Activated CD4-positive, alpha-beta T cell treated with anti-CD3 and anti-CD28 coated beads, Interleukin-2, Interleukin-4, amounts not matched to agents 100 ng/mL and 50 ng/mL, durations not matched to agents 16 hours and 8 hours (primary cell): Measurements from ENCODE around the gene SAMD8.
A peak's percentile ranks its signal among the peaks of the same experiment; 100 is the strongest.

Source experiments
- DNase-seq: peaks from one replicate; pipeline ENCODE4 v3.0.0-alpha.2; 2020; ENCODE audit warnings: low spot score

The SAMD8 gene

DNA sequence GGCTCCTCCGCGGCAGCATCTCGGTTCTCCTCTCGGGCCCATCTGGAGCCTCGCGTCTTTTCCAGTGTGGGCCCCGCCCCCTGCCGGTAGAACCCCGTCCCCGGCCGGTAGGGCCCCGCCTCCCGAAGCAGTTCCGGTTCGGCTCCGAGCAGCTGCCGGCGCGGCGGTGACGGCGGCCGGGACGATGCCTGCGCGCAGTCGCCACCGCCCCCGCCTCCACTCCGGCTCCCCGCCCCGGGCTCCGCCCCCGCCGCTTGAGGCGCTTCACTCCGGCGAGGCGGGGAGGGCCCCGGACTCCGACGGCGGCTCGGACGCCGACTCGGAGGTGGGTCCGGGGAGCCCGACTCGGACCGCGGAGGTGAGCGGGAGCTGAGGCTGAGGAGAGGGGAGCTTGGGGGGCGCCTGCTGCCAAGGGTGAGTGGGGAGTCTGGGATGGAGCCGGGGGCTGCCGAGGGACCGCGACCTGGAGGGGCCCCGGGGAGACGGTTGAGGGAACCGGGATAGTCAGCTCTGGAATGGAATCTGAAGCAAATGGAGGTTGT lies at the start of gene SAMD8:
Gene SAMD8 (plus strand): TSS at position 292 of the 542 bp plus-strand sequence. CDS start 38,873 bp downstream, outside the sequence.
- DNase-seq, result peak; percentile 97

DNA sequence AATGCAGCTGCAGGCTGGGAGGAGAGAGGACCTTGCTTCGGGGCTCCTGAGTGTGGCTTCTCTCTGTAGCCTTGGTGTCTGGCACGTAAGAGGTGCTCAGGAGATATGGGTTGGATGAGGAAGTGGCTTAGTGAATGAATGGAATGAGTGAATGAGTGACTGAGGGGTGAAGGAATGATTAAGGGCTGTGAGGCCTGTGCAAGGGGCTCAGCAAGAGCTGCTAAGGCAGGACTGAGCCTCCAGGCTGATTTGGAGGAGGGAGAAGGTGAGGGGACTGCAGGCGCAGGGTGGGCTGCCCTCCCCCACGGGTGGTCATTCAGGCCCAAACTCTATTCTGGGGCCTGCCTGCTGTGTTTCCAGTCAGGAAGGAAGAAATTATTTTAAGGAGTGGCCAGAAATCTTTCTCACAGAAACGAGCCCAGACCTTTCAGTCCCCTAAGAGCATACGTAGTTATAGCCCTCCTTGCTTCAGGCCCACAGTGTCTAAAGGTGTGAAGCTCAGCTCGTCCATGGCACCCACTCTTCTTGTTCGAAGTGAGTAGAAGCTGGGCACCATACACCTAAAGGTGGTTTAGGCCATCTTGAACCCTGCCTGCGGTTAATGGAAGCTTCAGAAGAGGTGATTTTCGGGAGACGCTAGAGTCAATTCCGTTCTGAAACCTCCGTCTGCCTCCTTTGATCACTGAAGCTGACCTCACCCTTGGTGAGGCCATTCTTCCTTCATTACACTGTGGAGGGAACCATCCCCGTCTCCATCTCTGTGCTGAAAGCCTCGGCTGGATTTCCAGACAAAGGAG lies 49.5 kb upstream of the SAMD8 start:
- no peak for DNase-seq

- DNase-seq, result no peak
Observed at GRCh38 chr10:75062506-75063299, 48.8 kb upstream of the SAMD8 start.

DNA sequence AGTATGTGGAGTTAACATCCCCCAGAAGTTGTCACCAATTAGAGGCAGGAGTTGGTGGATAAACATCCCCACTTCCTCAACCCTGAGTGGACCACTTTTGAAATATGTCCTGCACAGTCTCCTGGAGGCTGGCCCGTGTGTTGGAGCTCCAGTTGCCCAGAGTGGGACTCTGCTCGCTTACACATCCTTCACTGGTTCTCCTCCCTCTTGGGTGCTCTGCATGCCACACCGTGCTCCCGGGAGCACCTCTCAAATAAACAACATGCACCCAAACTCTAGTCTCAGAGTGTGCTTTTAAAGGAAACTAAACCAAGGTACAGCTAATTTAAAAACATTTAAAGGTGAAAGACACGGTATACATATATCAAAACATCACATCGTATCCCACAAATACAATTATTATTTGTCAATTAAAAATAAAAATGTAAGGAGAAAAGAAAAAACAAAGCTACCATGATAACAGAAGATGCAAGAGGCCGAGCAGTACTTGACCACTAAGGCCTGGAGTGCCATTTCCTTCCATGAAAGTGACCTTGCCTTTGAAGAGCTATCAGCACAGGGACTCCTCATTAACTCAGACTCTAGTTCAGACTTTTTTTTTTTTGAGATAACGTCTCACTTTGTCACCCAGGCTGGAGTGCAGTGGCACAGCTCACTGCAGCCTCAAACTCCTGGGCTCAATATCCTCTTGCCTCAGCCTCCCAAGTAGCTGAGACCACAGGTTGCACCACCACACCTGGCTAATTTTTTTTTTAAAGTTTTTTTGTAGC lies 47.8 kb upstream of the SAMD8 start:
- DNase-seq, result no peak

DNA sequence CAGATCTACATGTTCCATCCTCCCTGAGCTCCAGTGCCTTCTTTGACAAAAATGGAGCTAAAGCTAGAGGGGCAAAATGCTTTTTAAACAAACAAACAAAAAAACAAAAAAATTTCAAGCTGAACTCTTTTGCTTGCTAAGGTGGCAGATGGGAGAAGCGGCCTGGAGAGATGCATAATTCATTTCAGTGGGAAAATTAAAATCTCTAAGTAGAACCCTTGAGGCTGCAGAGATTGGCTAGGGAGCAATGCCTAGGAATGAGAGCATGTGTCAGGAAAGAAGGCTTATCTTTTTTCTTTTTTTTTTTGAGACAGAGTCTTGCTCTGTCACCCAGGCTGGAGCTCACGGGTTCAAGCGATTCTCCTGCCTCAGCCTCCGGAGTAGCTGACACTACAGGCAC lies 46.4 kb upstream of the SAMD8 start:
- DNase-seq, result no peak

DNA sequence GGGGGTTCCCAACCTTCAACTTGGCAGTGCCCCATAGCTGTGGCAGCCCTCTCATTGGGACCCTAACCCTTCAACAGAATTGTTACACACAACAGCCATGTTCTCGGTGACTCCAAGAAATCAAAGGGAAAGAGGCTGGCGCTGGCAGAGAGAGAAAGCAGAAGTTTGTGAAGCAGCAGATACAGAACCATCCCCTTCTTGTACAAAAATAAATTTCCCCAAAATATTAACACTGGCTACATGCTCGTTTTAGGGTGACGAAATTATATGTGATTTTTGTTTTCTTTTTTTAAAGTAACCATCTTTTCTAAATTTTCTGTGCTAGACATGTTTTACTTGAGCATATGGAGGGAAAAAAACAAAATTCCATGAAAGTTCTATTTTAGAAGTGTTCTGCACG lies 45.2 kb upstream of the SAMD8 start:
- no peak for DNase-seq

DNA sequence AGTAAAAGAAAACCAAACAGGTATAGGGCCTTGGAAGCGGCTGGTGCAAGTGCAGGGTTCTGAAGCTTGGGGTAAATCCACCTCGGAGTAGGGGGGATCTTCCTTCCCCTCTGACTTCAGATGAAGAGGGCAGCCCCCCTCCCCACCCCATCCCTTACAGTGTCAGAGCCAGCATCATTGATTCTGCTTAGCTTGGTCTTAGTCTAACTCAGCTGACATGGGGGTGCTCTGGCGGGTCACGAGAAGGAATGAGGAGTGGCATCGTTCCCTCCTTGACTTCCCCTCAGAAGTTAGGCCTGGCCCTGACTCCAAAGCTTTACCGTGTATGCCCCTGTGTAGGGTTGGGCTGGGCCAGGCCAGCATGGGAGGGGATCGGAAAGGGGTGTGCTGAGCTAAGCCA lies 44.2 kb upstream of the SAMD8 start:
- no peak for DNase-seq

DNA sequence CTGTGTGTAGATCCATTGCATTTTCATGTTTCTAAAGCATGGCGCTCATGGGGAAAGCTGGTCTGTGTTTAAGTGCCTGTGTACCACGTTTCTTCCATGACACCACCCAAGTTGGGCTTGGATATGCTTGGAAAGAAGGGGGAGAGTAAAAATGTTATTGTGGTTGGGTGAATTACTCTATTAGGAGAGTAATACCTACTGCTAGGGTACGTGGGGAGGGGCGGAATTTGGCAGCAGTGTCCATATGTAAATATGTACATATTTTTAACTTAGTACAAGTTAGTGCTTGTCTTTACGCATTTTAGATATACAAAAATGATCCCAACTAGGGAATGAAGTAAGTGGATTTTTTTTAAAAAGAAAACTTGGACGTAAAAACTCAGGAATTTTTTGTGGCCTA lies 42.9 kb upstream of the SAMD8 start:
- no peak for DNase-seq

DNA sequence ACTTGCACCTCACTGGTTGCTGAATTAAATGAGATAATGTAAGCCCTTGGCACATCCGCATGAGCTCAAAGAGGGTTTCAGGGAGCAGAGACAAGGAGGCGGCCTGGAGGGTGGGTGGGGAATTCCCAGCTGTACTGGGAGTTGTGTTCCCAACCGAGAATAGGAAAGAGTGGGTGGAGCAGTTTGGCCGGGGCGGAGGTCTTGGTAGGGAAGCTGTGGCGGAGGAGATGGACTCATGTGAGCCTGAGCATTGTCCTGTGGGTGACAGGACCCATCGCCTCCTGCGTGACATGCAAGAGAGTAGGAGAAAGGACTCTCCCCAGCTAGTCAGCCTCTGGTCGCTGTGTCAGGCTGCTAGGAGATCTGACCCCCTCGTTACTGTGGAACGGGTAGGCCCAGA lies 41.0 kb upstream of the SAMD8 start:
- DNase-seq, result no peak

GRCh38 chr10:75070961-75071428 lies 40.5 kb upstream of the SAMD8 start:
- no peak for DNase-seq

GRCh38 chr10:75071756-75072155 lies 39.7 kb upstream of the SAMD8 start:
- no peak for DNase-seq

GRCh38 chr10:75072727-75073126 lies 38.7 kb upstream of the SAMD8 start:
- DNase-seq, result no peak

- DNase-seq, result no peak
Observed at GRCh38 chr10:75073442-75073841, 38.0 kb upstream of the SAMD8 start.

DNA sequence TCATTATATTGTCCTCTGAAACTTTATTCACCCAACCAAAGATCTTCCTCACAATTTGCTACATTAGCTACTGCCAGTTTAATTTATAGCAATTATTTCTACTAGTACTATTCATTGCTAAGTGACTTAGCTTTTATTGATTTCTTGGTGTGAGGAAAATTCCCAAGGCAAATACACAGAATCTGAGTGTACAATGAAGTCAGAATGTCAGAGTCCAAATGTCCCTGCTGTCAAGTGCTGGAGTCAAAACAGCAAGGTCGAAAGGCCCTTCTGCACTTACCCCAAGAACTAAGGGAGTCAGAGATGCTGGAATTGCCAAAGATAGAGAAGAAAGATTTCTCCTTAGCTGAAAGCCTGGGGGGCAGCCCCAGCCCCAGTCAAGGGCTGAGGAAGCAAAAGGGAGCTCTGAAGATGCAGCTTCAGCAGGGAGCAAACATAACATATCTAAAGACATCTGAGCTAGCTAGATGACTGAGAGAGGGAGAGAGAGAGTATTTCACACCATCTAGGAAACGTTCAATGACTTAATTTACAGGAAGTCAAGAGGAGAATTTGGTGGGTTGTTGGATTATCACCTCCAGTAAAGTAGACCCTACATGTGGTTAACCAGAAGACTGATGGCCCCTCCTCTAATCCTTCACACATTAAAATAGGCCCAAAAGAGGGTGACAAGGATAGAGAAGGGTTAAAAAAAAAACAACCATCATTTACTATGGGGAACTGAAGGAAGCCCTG lies 36.6 kb upstream of the SAMD8 start:
- no peak for DNase-seq

- no peak for DNase-seq
Observed at GRCh38 chr10:75076348-75076747, 35.1 kb upstream of the SAMD8 start.

GRCh38 chr10:75079436-75080083 lies 31.9 kb upstream of the SAMD8 start:
- no peak for DNase-seq

DNA sequence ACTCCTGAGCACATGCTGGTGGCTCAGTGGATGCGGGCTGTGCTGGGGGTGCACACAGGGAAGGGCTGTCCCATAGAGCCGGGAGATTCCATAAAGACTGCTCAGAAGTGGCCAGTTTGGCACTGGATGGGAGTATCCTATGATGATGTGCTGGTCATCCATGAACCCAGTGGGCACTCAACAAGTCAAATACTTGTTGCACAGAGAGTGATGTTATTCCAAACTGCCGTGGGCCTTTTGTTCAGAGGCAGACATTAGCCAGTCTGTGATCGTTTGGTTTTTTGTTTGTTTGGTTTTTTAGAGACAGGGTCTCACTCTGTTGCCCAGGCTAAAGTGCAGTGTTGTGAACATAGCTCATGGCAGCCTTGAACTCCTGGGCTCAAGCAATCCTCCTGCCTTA lies 30.9 kb upstream of the SAMD8 start:
- DNase-seq, result no peak

- DNase-seq, result no peak
Observed at GRCh38 chr10:75081379-75081778, 30.1 kb upstream of the SAMD8 start.

GRCh38 chr10:75083972-75084833 lies 27.3 kb upstream of the SAMD8 start:
- DNase-seq, result no peak

DNA sequence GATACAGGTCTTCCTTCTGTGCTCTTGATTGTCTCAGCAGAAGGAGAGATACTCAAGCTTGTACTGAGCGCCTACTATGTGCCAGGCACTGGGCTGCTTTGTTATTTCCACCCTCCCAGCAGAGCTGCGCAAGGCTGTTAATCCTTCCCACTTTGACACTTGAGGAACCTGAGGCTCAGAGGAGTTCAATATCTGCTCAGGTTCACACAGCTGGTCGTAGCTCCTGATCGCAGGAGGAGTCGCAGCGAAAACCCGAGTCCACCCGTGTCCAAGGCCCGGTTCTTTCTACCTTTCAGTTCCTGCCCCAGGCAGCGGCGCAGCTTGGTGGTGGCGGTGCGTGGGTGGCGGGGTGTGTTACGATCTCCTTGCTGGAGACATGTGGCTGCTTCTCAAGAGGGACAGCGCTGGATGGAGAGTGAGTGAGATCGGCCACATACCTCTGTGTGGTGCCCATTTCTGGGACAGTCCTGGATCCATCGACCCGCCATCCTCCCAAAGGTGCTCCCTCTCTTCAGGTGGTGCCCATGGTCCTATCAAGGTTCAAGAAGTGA lies 26.5 kb upstream of the SAMD8 start:
- DNase-seq, result no peak
